Activated CD4-positive, alpha-beta T cell treated with anti-CD3 and anti-CD28 coated beads for 36 hours (primary cell): ENCODE results near the gene PRDM12. TPM values are rescaled to one million over a fixed set of nuclear protein-coding genes. Genes with fewer than 3 reads are reported as not detected.

Experiments used
- ATAC-seq: fragments of 200-7000 bp; cut with Tn5 transposase; one replicate; pipeline ENCODE4 v1.10.0; 2021; ENCODE audit warnings: mild to moderate bottlenecking, moderate library complexity
- CTCF ChIA-PET: fragments of 350-600 bp; sonication (Branson Sonifier 250); formaldehyde crosslinking; loops from one replicate; lab custom pipeline; 2021; ENCODE audit warnings: antibody characterized with exemption; lab: Charles Lee
- POLR2A ChIA-PET: fragments of 350-600 bp; sonication (Branson Sonifier 250); formaldehyde crosslinking; loops from one replicate; lab custom pipeline; 2021; ENCODE audit warnings: antibody characterized with exemption, inconsistent platforms; lab: Charles Lee
- DNase-seq: peaks from one replicate; pipeline ENCODE4 v3.0.0-alpha.2; 2020
- H3K27ac Mint-ChIP-seq: one replicate; pipeline ENCODE4 v1.8.0; 2021; ENCODE audit warnings: mixed read lengths
- H3K27me3 Mint-ChIP-seq: one replicate; pipeline ENCODE4 v1.8.0; 2021; ENCODE audit warnings: mixed read lengths
- H3K36me3 Mint-ChIP-seq: one replicate; pipeline ENCODE4 v1.8.0; 2021; ENCODE audit warnings: low read depth, mixed read lengths
- H3K4me1 Mint-ChIP-seq: one replicate; pipeline ENCODE4 v1.8.0; 2021; ENCODE audit warnings: mixed read lengths
- H3K4me3 Mint-ChIP-seq: one replicate; pipeline ENCODE4 v1.8.0; 2021; ENCODE audit warnings: mild to moderate bottlenecking, moderate library complexity, mixed read lengths
- H3K9me3 Mint-ChIP-seq: one replicate; pipeline ENCODE4 v1.8.0; 2021; ENCODE audit warnings: low read depth, mixed read lengths
- intact Hi-C, 2 experiments: fragments of 100-400 bp; cut with DNase I in 1 of 2; cut with micrococcal nuclease in 1 of 2; formaldehyde crosslinking; loops; one replicate each; pipeline versions ENCODE4 v1.14.2 to v1.15.1; 2022 to 2024; cut with DNase I, micrococcal nuclease
- total RNA-seq, 2 experiments: library from RNA; stranded (reverse); gene quantifications; one replicate each; pipeline ENCODE4 v1.2.3, GENCODE V29; 2021

Gene PRDM12
- total RNA-seq, 2 experiments from 2014 or later: 0.09 TPM; not detected in 1

- Mint-ChIP-seq H3K9me3 (no peaks in the 10 kb centered on the region), H3K36me3 (no peaks in the 10 kb centered on the region), H3K27me3 (no peaks in the 10 kb centered on the region), H3K4me3 (no peak overlapping the region), H3K27ac (no peak overlapping the region), H3K4me1 (peaks cover 29% of the 10 kb centered on the region)
- POLR2A ChIA-PET: interaction anchor here (0.7 kb wide), 1 partner anchor 132 kb away, joined by 3 read pairs; no protein-coding TSS in a partner anchor
- CTCF ChIA-PET: interaction anchor here (1.3 to 3.1 kb wide), 2 partner anchors 10 to 29 kb away, joined by 3 to 17 read pairs; no protein-coding TSS in a partner anchor
- DNase-seq (no peak), ATAC-seq (no peak)
- intact Hi-C loops: loop anchor here (5.0 to 10.0 kb wide), 2 partner anchors 56 to 563 kb away; partner anchors contain the start of gene FAM78A (in 1 of the 2)
These were observed 47.1 kb downstream of the PRDM12 start for GRCh38 chr9:130711469-130711868.

GRCh38 chr9:130712564-130713285, 48.3 kb downstream of the PRDM12 start:
- intact Hi-C loops: loop anchor here (1.0 to 10.0 kb wide), 10 partner anchors 19 to 562 kb away; partner anchors contain the start of genes EXOSC2 (in 2 of the 2), ABL1 (in 1 of the 2), FAM78A (in 1 of the 2) and FUBP3 (in 1 of the 2)
- ChIA-PET CTCF (interaction anchor here (0.6 to 1.1 kb wide), 3 partner anchors 12 to 286 kb away, joined by 3 to 4 read pairs (median 3); no protein-coding TSS in a partner anchor), POLR2A (interaction anchor here (0.6 kb wide), 1 partner anchor 101 kb away, joined by 3 read pairs; no protein-coding TSS in a partner anchor)
- ATAC-seq (peak; percentile 99), DNase-seq (peak; percentile 98)
- Mint-ChIP-seq H3K27me3 (no peaks in the 10 kb centered on the region), H3K36me3 (no peaks in the 10 kb centered on the region), H3K4me1 (peaks cover 35% of the 10 kb centered on the region), H3K9me3 (no peaks in the 10 kb centered on the region), H3K4me3 (peak overlapping the region; percentile 82), H3K27ac (peak overlapping the region; percentile 87)

DNA sequence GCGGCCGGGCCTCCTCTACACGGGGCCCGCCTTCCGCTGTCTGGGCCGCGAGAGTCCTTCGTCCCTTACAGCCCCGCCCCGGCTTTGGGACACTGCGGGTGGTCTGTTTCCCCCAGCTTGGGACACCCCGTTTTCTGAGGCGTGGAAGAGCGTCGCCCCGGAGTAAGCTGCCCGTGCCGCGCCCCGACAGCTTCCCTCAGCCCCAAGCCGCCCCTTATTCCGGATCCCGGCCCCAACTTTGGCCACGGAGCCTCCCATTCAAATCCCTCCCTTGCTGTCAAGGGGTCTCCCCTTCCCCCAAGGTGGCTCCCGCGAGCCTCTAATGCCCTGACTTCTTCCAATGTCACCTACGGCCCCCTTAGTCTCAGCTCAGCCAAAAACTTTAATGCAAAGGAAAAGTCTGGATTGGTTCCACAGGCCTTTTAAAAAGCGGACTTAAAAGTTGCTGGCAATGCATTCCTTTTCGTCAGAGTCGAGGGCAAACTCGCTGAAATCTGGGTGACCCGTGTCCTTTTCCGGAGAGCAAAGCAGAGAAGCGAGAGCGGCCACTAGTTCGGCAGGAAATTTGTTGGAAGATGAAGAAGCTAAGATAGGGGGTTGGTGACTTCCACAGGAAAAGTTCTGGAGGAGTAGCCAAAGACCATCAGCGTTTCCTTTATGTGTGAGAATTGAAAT, 49.0 kb downstream of the PRDM12 start:
- peaks cover 35% of the 10 kb centered on the region for H3K4me1 Mint-ChIP-seq
- H3K27ac Mint-ChIP-seq: peak overlapping the region; percentile 82

DNA sequence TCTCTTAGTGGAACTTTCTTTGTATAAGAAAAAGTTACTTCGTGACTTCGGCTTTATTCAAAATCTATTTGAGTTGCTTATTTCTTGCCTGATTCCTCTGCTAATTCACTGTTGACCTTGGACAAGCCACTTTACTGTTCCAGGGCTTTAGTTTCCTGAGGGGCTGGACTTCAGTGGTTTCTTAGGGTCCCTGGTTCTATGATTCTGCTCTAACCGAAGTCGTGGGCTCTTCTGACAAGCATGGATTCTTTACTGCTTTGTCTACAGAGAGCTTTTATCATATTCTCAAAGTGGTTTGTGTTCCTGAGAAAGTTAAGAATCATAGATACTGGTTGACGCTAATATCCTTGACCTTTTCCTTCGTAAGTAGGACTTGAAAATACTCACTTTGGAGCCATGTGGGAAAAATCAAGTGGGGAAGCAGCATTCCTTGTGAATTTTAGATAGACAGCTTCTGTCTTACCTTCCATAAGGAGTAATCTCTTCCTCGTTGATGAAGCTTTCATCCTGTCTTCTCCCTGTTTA, 50.3 kb downstream of the PRDM12 start:
- Mint-ChIP-seq H3K4me1 (peaks cover 36% of the 10 kb centered on the region), H3K4me3 (peak overlapping the region; percentile 82), H3K9me3 (no peaks in the 10 kb centered on the region), H3K36me3 (peaks cover 1% of the 10 kb centered on the region), H3K27ac (no peak overlapping the region), H3K27me3 (no peaks in the 10 kb centered on the region)
- ATAC-seq: no peak
- CTCF ChIA-PET: interaction anchor here (0.9 to 1.9 kb wide), 7 partner anchors 12 to 151 kb away, joined by 3 to 11 read pairs (median 4); partner anchors contain the start of gene EXOSC2
- no peak for DNase-seq
- intact Hi-C loops: loop anchor here (5.0 to 10.0 kb wide), 2 partner anchors 53 to 560 kb away; partner anchors contain the start of gene FAM78A (in 1 of the 2)
- POLR2A ChIA-PET: interaction anchor here (0.6 to 1.3 kb wide), 4 partner anchors 13 to 234 kb away, joined by 3 to 5 read pairs (median 4); no protein-coding TSS in a partner anchor

More for the DNA sequence above, 49.0 kb downstream of the PRDM12 start:
- ChIA-PET POLR2A (interaction anchor here (0.6 to 0.7 kb wide), 2 partner anchors 10 to 101 kb away, joined by 3 read pairs; no protein-coding TSS in a partner anchor), CTCF (interaction anchor here (0.6 to 1.2 kb wide), 4 partner anchors 12 to 285 kb away, joined by 3 to 4 read pairs (median 3); no protein-coding TSS in a partner anchor)
- ATAC-seq (no peak), DNase-seq (no peak)
- H3K27me3 Mint-ChIP-seq: no peaks in the 10 kb centered on the region
- intact Hi-C loops: loop anchor here (2.0 to 10.0 kb wide), 5 partner anchors 21 to 561 kb away; partner anchors contain the start of genes ABL1 (in 1 of the 2), EXOSC2 (in 1 of the 2) and FAM78A (in 1 of the 2)
- H3K9me3 Mint-ChIP-seq: no peaks in the 10 kb centered on the region
- H3K36me3 Mint-ChIP-seq: no peaks in the 10 kb centered on the region
- peak overlapping the region; percentile 82 for H3K4me3 Mint-ChIP-seq

- Mint-ChIP-seq H3K36me3 (peaks cover 1% of the 10 kb centered on the region), H3K27me3 (no peaks in the 10 kb centered on the region), H3K27ac (no peak overlapping the region), H3K4me1 (peaks cover 37% of the 10 kb centered on the region), H3K9me3 (no peaks in the 10 kb centered on the region), H3K4me3 (peak overlapping the region; percentile 82)
- ChIA-PET POLR2A (interaction anchor here (0.6 to 1.3 kb wide), 3 partner anchors 12 to 137 kb away, joined by 3 to 5 read pairs (median 4); no protein-coding TSS in a partner anchor), CTCF (interaction anchor here (1.0 to 1.9 kb wide), 5 partner anchors 13 to 150 kb away, joined by 3 to 11 read pairs (median 5); no protein-coding TSS in a partner anchor)
- DNase-seq (no peak), ATAC-seq (no peak)
- intact Hi-C loops: loop anchor here in 1 of 2 experiments (10.0 kb wide), 1 partner anchor 560 kb away; the partner anchor contains the start of gene FAM78A
These were observed 50.9 kb downstream of the PRDM12 start for GRCh38 chr9:130715270-130715669.

DNA sequence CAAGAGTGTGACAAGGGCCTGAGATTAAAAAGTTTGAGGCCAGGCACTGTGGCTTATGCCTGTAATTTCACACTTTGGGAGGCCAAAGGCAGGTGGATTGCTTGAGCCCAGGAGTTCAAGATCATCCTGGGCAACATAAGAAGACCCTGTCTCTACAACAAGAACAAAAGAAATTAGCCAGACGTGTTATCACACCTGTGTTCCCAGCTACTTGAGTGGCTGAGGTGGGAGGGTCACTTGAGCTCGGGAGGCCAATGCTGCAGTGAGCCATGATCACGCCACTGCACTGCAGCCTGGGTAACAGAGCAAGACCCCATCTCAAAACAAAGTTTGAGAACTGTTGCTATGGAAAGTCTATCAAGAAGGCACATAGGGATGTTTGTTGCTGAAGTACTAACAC, 54.2 kb downstream of the PRDM12 start:
- Mint-ChIP-seq H3K4me3 (no peak overlapping the region), H3K27ac (no peak overlapping the region), H3K4me1 (peaks cover 43% of the 10 kb centered on the region), H3K36me3 (peaks cover 4% of the 10 kb centered on the region), H3K9me3 (no peaks in the 10 kb centered on the region), H3K27me3 (no peaks in the 10 kb centered on the region)
- ATAC-seq (no peak), DNase-seq (no peak)
- POLR2A ChIA-PET: no interaction called here
- CTCF ChIA-PET: interaction anchor here (0.6 to 1.0 kb wide), 3 partner anchors 12 to 124 kb away, joined by 3 to 4 read pairs (median 3); no protein-coding TSS in a partner anchor
- intact Hi-C loops: loop anchor here in 1 of 2 experiments (10.0 kb wide), 1 partner anchor 556 kb away; the partner anchor contains the start of gene FAM78A

DNA sequence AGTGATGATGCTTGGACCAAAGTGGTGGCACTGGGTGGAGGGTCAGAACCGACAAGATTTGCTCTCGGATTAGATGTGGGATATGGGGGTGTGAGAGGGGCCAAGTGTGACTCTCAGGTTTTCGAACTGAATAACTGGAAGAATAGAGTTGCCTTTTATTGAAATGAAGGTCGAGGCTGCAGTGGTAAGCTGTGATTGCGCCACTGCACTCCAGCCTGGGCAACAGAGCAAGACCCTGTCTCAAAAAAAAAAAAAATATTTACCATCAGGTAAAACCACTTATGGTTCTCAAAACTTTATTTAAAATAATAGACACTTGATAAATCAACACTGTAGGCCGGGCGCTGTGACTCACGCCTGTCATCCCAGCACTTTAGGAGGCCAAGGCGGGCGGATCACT, 56.4 kb downstream of the PRDM12 start:
- DNase-seq: no peak
- no peaks in the 10 kb centered on the region for H3K27me3 Mint-ChIP-seq
- no peak for ATAC-seq
- H3K36me3 Mint-ChIP-seq: peaks cover 4% of the 10 kb centered on the region
- ChIA-PET POLR2A (no interaction called here), CTCF (no interaction called here)
- H3K9me3 Mint-ChIP-seq: no peaks in the 10 kb centered on the region
- no peak overlapping the region for H3K4me3 Mint-ChIP-seq
- no peak overlapping the region for H3K27ac Mint-ChIP-seq
- peaks cover 21% of the 10 kb centered on the region for H3K4me1 Mint-ChIP-seq
- intact Hi-C loops: no loop called here

DNA sequence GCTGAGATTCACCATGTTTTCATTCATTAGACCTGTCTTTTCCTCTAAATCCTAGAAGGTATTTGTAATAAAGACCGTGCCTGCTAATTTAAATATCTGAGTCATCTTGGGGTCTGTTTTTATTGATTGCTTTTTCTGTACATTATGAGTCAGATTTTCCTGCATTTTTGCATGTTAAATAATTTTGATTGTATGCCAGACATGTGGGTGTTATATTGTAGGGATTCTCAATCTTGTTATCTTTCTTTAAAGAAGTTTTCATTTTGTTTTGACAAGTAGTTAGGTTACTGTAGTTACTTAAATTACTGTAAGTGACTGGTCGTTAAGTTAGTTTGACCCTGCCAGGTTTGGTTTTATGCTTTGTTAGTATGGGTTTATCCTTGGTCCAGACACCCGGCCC, 64.3 kb downstream of the PRDM12 start:
- intact Hi-C loops: no loop called here
- H3K36me3 Mint-ChIP-seq: peaks cover 3% of the 10 kb centered on the region
- H3K4me3 Mint-ChIP-seq: no peak overlapping the region
- no peaks in the 10 kb centered on the region for H3K9me3 Mint-ChIP-seq
- DNase-seq: no peak
- no peak overlapping the region for H3K27ac Mint-ChIP-seq
- POLR2A ChIA-PET: no interaction called here
- H3K27me3 Mint-ChIP-seq: no peaks in the 10 kb centered on the region
- H3K4me1 Mint-ChIP-seq: peaks cover 24% of the 10 kb centered on the region
- CTCF ChIA-PET: interaction anchor here (0.6 kb wide), 1 partner anchor 44 kb away, joined by 4 read pairs; no protein-coding TSS in a partner anchor
- peak; percentile 19 for ATAC-seq

GRCh38 chr9:130729145-130729544, 64.8 kb downstream of the PRDM12 start:
- no peak for ATAC-seq
- ChIA-PET CTCF (no interaction called here), POLR2A (no interaction called here)
- H3K4me3 Mint-ChIP-seq: no peak overlapping the region
- H3K9me3 Mint-ChIP-seq: no peaks in the 10 kb centered on the region
- H3K27ac Mint-ChIP-seq: peak overlapping the region; percentile 17
- H3K36me3 Mint-ChIP-seq: peaks cover 3% of the 10 kb centered on the region
- intact Hi-C loops: no loop called here
- DNase-seq: no peak
- H3K27me3 Mint-ChIP-seq: no peaks in the 10 kb centered on the region
- peaks cover 26% of the 10 kb centered on the region for H3K4me1 Mint-ChIP-seq

- ChIA-PET POLR2A (no interaction called here), CTCF (interaction anchor here (0.6 to 2.3 kb wide), 3 partner anchors 30 to 91 kb away, joined by 3 to 11 read pairs (median 3); no protein-coding TSS in a partner anchor)
- DNase-seq: no peak
- Mint-ChIP-seq H3K27me3 (no peaks in the 10 kb centered on the region), H3K27ac (no peak overlapping the region), H3K36me3 (peaks cover 3% of the 10 kb centered on the region), H3K4me1 (peaks cover 23% of the 10 kb centered on the region), H3K4me3 (no peak overlapping the region), H3K9me3 (no peaks in the 10 kb centered on the region)
- ATAC-seq: no peak
- intact Hi-C loops: no loop called here
These were observed 67.0 kb downstream of the PRDM12 start for GRCh38 chr9:130731355-130731754.
